HEK293 (cell line): ENCODE measurements around the gene SERINC3.

Experiments
- CTCF ChIA-PET: fragments of 350-600 bp; formaldehyde crosslinking; extraction: SDS; loops from one replicate; lab custom pipeline; 2021; ENCODE audit warnings: antibody characterized with exemption; lab: Yijun Ruan, JAX
- POLR2A ChIA-PET: fragments of 300-600 bp; formaldehyde crosslinking; extraction: SDS; loops from one replicate; lab custom pipeline; 2020; ENCODE audit warnings: antibody characterized with exemption, inconsistent platforms; lab: Yijun Ruan, JAX
- H3K27ac ChIP-seq: fragments of 200-500 bp; sonication (Bioruptor generic); 2 replicates; pipeline ENCODE4 v1.5.1; 2014; ENCODE audit warnings: low read depth, low read length, control low read depth, inconsistent platforms; ENCODE audit errors: extremely low read depth
- H3K36me3 ChIP-seq, 2 experiments: fragments of 200-500 bp in 1 of 2; sonication (Bioruptor generic) in 1 of 2; 1 replicate in 1 of 2; 2 replicates in 1 of 2; pipeline ENCODE4 v1.5.1; 2014 to 2017; ENCODE audit warnings: inconsistent platforms in 2 of 2, low read length in 2 of 2; ENCODE audit not compliant: control insufficient read depth in 2 of 2, insufficient read depth in 1 of 2
- H3K4me1 ChIP-seq: fragments of 200-500 bp; sonication (Bioruptor generic); 2 replicates; pipeline ENCODE4 v1.5.1; 2014; ENCODE audit warnings: mild to moderate bottlenecking, low read length, inconsistent platforms; ENCODE audit not compliant: control insufficient read depth, insufficient read depth
- H3K4me3 ChIP-seq: 2 replicates; pipeline ENCODE4 v1.5.1; 2011; ENCODE audit warnings: low read depth, mild to moderate bottlenecking, control low read depth, low read length, moderate library complexity
- H3K9me3 ChIP-seq: fragments of 200-500 bp; sonication (Bioruptor generic); 2 replicates; pipeline ENCODE4 v1.5.1; 2014; ENCODE audit warnings: low read depth, low read length, inconsistent platforms; ENCODE audit not compliant: control insufficient read depth, insufficient read depth
- EGR2 ChIP-seq: fragments of 450-650 bp; formaldehyde crosslinking; IDR thresholded peaks from 2 replicates; pipeline ENCODE4 v1.5.1; 2016; ENCODE audit warnings: low read depth, missing biosample characterization, missing genetic modification characterization
- HOXD13 ChIP-seq: sonication (generic); formaldehyde crosslinking; IDR thresholded peaks from 2 replicates; pipeline ENCODE4 v1.8.0; 2022; ENCODE audit warnings: missing genetic modification reagents, borderline replicate concordance
- KLF7 ChIP-seq: fragments of 450-650 bp; formaldehyde crosslinking; IDR thresholded peaks from 2 replicates; pipeline ENCODE4 v1.5.1; 2016; ENCODE audit warnings: missing biosample characterization, missing genetic modification characterization, borderline replicate concordance
- ZBTB11 ChIP-seq: fragments of 450-650 bp; formaldehyde crosslinking; conservative IDR thresholded peaks from 2 replicates; pipeline ENCODE4 v1.5.1; 2016; ENCODE audit warnings: low read depth, missing biosample characterization, missing genetic modification characterization
- ZFHX2 ChIP-seq: fragments of 450-650 bp; formaldehyde crosslinking; conservative IDR thresholded peaks from 2 replicates; pipeline ENCODE4 v1.5.1; 2016; ENCODE audit warnings: missing biosample characterization, missing genetic modification characterization
- ZNF132 ChIP-seq: fragments of 450-650 bp; formaldehyde crosslinking; IDR thresholded peaks from 2 replicates; pipeline ENCODE4 v1.5.1; 2017; ENCODE audit warnings: missing biosample characterization, missing genetic modification characterization, borderline replicate concordance
- ZNF133 ChIP-seq: fragments of 450-650 bp; formaldehyde crosslinking; IDR thresholded peaks from 2 replicates; pipeline ENCODE4 v1.5.1; 2016; ENCODE audit warnings: missing biosample characterization, missing genetic modification characterization
- ZNF138 ChIP-seq: fragments of 450-650 bp; formaldehyde crosslinking; IDR thresholded peaks from 2 replicates; pipeline ENCODE4 v1.5.1; 2016; ENCODE audit warnings: missing biosample characterization, missing genetic modification characterization, borderline replicate concordance
- ZNF214 ChIP-seq: fragments of 450-650 bp; formaldehyde crosslinking; IDR thresholded peaks from 2 replicates; pipeline ENCODE4 v1.5.1; 2017; ENCODE audit warnings: missing biosample characterization, mild to moderate bottlenecking, missing genetic modification characterization, borderline replicate concordance
- ZNF221 ChIP-seq: fragments of 450-650 bp; formaldehyde crosslinking; IDR thresholded peaks from 2 replicates; pipeline ENCODE4 v1.5.1; 2017; ENCODE audit warnings: missing biosample characterization, missing genetic modification characterization, borderline replicate concordance
- ZNF239 ChIP-seq: fragments of 450-650 bp; formaldehyde crosslinking; IDR thresholded peaks from 2 replicates; pipeline ENCODE4 v1.5.1; 2016; ENCODE audit warnings: missing biosample characterization, missing genetic modification characterization
- ZNF366 ChIP-seq: fragments of 450-650 bp; formaldehyde crosslinking; conservative IDR thresholded peaks from 2 replicates; pipeline ENCODE4 v1.5.1; 2016; ENCODE audit warnings: missing biosample characterization, missing genetic modification characterization
- ZNF404 ChIP-seq: fragments of 450-650 bp; formaldehyde crosslinking; IDR thresholded peaks from 2 replicates; pipeline ENCODE4 v1.5.1; 2017; ENCODE audit warnings: missing biosample characterization, missing genetic modification characterization
- ZNF670 ChIP-seq: fragments of 450-650 bp; formaldehyde crosslinking; IDR thresholded peaks from 2 replicates; pipeline ENCODE4 v1.5.1; 2016; ENCODE audit warnings: missing biosample characterization, missing genetic modification characterization, low read depth
- ZNF677 ChIP-seq: fragments of 450-650 bp; IDR thresholded peaks from 2 replicates; pipeline ENCODE4 v1.5.0; 2018; ENCODE audit warnings: missing biosample characterization, mild to moderate bottlenecking, missing genetic modification characterization, moderate library complexity
- ZNF777 ChIP-seq: fragments of 450-650 bp; formaldehyde crosslinking; IDR thresholded peaks from 2 replicates; pipeline ENCODE4 v1.5.1; 2017; ENCODE audit warnings: missing biosample characterization, missing genetic modification characterization, borderline replicate concordance
- TF ChIP-seq, protein P1 (sequence below): fragments of 450-650 bp; formaldehyde crosslinking; IDR thresholded peaks from 2 replicates; pipeline ENCODE4 v1.5.1; 2016; ENCODE audit warnings: missing biosample characterization, missing genetic modification characterization, borderline replicate concordance
- TF ChIP-seq, protein P2 (sequence below): fragments of 450-650 bp; formaldehyde crosslinking; IDR thresholded peaks from 2 replicates; pipeline ENCODE4 v1.5.1; 2016; ENCODE audit warnings: missing biosample characterization, missing genetic modification characterization

The SERINC3 gene

GRCh38 chr20:44541992-44542391, 20.1 kb upstream of the SERINC3 start:
- Histone ChIP-seq H3K4me3 (no peak overlapping the region), H3K4me1 (no peaks in the 10 kb centered on the region), H3K27ac (no peak overlapping the region), H3K9me3 (no peaks in the 10 kb centered on the region), H3K36me3 (no peaks in the 10 kb centered on the region)
- ChIA-PET CTCF (interaction anchor here (1.3 kb wide), 1 partner anchor 69 kb away, joined by 6 read pairs; no protein-coding TSS in a partner anchor), POLR2A (interaction anchor here (1.2 kb wide), 1 partner anchor 67 kb away, joined by 3 read pairs; the partner anchor contains the start of gene TTPAL)
- no peak for TF ChIP-seq ZNF133 (tag by site-specific recombination)
- TF ChIP-seq ZNF132 (tag by site-specific recombination): no peak
- TF ChIP-seq, protein P1, sequence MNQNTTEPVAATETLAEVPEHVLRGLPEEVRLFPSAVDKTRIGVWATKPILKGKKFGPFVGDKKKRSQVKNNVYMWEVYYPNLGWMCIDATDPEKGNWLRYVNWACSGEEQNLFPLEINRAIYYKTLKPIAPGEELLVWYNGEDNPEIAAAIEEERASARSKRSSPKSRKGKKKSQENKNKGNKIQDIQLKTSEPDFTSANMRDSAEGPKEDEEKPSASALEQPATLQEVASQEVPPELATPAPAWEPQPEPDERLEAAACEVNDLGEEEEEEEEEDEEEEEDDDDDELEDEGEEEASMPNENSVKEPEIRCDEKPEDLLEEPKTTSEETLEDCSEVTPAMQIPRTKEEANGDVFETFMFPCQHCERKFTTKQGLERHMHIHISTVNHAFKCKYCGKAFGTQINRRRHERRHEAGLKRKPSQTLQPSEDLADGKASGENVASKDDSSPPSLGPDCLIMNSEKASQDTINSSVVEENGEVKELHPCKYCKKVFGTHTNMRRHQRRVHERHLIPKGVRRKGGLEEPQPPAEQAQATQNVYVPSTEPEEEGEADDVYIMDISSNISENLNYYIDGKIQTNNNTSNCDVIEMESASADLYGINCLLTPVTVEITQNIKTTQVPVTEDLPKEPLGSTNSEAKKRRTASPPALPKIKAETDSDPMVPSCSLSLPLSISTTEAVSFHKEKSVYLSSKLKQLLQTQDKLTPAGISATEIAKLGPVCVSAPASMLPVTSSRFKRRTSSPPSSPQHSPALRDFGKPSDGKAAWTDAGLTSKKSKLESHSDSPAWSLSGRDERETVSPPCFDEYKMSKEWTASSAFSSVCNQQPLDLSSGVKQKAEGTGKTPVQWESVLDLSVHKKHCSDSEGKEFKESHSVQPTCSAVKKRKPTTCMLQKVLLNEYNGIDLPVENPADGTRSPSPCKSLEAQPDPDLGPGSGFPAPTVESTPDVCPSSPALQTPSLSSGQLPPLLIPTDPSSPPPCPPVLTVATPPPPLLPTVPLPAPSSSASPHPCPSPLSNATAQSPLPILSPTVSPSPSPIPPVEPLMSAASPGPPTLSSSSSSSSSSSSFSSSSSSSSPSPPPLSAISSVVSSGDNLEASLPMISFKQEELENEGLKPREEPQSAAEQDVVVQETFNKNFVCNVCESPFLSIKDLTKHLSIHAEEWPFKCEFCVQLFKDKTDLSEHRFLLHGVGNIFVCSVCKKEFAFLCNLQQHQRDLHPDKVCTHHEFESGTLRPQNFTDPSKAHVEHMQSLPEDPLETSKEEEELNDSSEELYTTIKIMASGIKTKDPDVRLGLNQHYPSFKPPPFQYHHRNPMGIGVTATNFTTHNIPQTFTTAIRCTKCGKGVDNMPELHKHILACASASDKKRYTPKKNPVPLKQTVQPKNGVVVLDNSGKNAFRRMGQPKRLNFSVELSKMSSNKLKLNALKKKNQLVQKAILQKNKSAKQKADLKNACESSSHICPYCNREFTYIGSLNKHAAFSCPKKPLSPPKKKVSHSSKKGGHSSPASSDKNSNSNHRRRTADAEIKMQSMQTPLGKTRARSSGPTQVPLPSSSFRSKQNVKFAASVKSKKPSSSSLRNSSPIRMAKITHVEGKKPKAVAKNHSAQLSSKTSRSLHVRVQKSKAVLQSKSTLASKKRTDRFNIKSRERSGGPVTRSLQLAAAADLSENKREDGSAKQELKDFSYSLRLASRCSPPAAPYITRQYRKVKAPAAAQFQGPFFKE: no peak
- TF ChIP-seq ZNF677 (tag by site-specific recombination): no peak
- TF ChIP-seq ZNF214 (tag by site-specific recombination): no peak
- no peak for TF ChIP-seq ZNF239
- no peak for TF ChIP-seq ZNF221 (tag by site-specific recombination)
- TF ChIP-seq ZNF138 (tag by site-specific recombination): no peak

GRCh38 chr20:44540834-44541233, 19.0 kb upstream of the SERINC3 start:
- TF ChIP-seq EGR2 (tag by site-specific recombination): peak; percentile 24; the same call in 1 of the 2 replicates
- TF ChIP-seq ZFHX2 (tag by site-specific recombination): peak; percentile 57
- no peak for TF ChIP-seq KLF7 (tag by site-specific recombination)
- CTCF ChIA-PET: no interaction called here
- Histone ChIP-seq H3K9me3 (no peaks in the 10 kb centered on the region), H3K36me3 (no peaks in the 10 kb centered on the region), H3K4me3 (no peak overlapping the region), H3K27ac (no peak overlapping the region), H3K4me1 (no peaks in the 10 kb centered on the region)
- POLR2A ChIA-PET: interaction anchor here (1.2 kb wide), 1 partner anchor 65 kb away, joined by 3 read pairs; the partner anchor contains the start of gene TTPAL

DNA sequence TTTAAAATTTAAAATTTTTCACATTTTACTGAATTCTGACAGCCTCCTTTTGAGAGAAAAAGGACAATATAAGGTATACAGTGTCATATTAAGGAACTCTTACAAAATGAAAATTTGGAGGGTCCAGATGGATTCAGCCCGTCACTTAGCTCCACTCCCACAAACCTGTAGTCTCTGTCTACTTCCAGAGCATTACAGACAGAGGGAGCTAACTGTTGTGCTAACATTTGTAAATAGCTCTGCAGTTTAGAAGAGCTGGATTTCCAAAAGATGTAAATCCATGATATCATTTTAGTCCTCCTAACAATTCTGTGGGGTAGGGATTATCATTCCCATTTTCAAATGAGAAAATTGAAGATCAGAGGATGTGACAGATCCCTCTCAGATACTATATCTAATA, 16.1 kb upstream of the SERINC3 start:
- CTCF ChIA-PET: interaction anchor here (0.6 to 1.3 kb wide), 4 partner anchors 9 to 131 kb away, joined by 3 to 4 read pairs (median 4); no protein-coding TSS in a partner anchor
- POLR2A ChIA-PET: no interaction called here
- H3K9me3 ChIP-seq: no peaks in the 10 kb centered on the region
- peaks cover 2% of the 10 kb centered on the region; the same call in 1 of the 2 replicates for H3K4me1 ChIP-seq
- no peak overlapping the region for H3K4me3 ChIP-seq
- H3K27ac ChIP-seq: no peak overlapping the region
- no peaks in the 10 kb centered on the region for H3K36me3 ChIP-seq
- TF ChIP-seq ZFHX2 (tag by site-specific recombination) (no peak), ZBTB11 (tag by site-specific recombination) (no peak), ZNF670 (tag by site-specific recombination) (no peak), HOXD13 (CRISPR knock-in tag) (no peak), ZNF366 (no peak), ZNF404 (tag by site-specific recombination) (no peak), ZNF777 (tag by site-specific recombination) (no peak)
- TF ChIP-seq, protein P2, sequence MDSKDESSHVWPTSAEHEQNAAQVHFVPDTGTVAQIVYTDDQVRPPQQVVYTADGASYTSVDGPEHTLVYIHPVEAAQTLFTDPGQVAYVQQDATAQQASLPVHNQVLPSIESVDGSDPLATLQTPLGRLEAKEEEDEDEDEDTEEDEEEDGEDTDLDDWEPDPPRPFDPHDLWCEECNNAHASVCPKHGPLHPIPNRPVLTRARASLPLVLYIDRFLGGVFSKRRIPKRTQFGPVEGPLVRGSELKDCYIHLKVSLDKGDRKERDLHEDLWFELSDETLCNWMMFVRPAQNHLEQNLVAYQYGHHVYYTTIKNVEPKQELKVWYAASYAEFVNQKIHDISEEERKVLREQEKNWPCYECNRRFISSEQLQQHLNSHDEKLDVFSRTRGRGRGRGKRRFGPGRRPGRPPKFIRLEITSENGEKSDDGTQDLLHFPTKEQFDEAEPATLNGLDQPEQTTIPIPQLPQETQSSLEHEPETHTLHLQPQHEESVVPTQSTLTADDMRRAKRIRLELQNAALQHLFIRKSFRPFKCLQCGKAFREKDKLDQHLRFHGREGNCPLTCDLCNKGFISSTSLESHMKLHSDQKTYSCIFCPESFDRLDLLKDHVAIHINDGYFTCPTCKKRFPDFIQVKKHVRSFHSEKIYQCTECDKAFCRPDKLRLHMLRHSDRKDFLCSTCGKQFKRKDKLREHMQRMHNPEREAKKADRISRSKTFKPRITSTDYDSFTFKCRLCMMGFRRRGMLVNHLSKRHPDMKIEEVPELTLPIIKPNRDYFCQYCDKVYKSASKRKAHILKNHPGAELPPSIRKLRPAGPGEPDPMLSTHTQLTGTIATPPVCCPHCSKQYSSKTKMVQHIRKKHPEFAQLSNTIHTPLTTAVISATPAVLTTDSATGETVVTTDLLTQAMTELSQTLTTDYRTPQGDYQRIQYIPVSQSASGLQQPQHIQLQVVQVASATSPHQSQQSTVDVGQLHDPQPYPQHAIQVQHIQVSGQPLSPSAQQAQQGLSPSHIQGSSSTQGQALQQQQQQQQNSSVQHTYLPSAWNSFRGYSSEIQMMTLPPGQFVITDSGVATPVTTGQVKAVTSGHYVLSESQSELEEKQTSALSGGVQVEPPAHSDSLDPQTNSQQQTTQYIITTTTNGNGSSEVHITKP (tag by site-specific recombination): no peak
